ENCODE data around the gene ZFP57. TPM values are rescaled to one million over a fixed set of nuclear protein-coding genes. Genes with fewer than 3 reads are reported as not detected.
A peak's percentile ranks its signal among the peaks of the same experiment; 100 is the strongest.

ZFP57 gene
- polyA plus RNA-seq, 3 donors from 2014 or later: 5.2 to 9.0 TPM; not detected in 1

GRCh38 chr6:29656798-29657197, 24.2 kb downstream of the ZFP57 start, which contains the start of gene MOG:
MOG (plus strand) TSS chr6:29657092; CDS start chr6:29657210, 118 bp downstream.
- Mint-ChIP-seq H3K27me3 (ENCODE audit: low read depth in 3 of 3) (peaks cover 2 to 8% (median 4%) of the 10 kb centered on the region in 3 donors), H3K4me1 (peaks cover 0 to under 1% of the 10 kb centered on the region in 2 donors), H3K36me3 (no peaks in the 10 kb centered on the region), H3K27ac (no peak within 1 kb of the TSS), H3K9me3 (no peaks in the 10 kb centered on the region), H3K4me3 (no peak within 1 kb of the TSS)
- no peak for DNase-seq

- Mint-ChIP-seq H3K27me3 (ENCODE audit: low read depth in 3 of 3) (peaks cover 2 to 5% (median 4%) of the 10 kb centered on the region in 3 donors), H3K4me1 (peaks cover 2 to 5% of the 10 kb centered on the region in 2 donors), H3K4me3 (no peak overlapping the region), H3K36me3 (no peaks in the 10 kb centered on the region), H3K27ac (no peak overlapping the region), H3K9me3 (no peaks in the 10 kb centered on the region)
- DNase-seq: no peak
These were observed 24.8 kb downstream of the ZFP57 start for GRCh38 chr6:29656157-29656556.

- no peak overlapping the region for H3K27ac Mint-ChIP-seq
- no peak for DNase-seq
- no peaks in the 10 kb centered on the region for H3K9me3 Mint-ChIP-seq
- peaks cover 2 to 5% of the 10 kb centered on the region in 2 donors for H3K4me1 Mint-ChIP-seq
- no peak overlapping the region for H3K4me3 Mint-ChIP-seq
- H3K27me3 Mint-ChIP-seq (ENCODE audit: low read depth in 3 of 3): peaks cover 2 to 5% (median 4%) of the 10 kb centered on the region in 3 donors
- H3K36me3 Mint-ChIP-seq: no peaks in the 10 kb centered on the region
These were observed 25.3 kb downstream of the ZFP57 start for GRCh38 chr6:29655658-29656057.

- Mint-ChIP-seq H3K4me3 (no peak overlapping the region), H3K36me3 (no peaks in the 10 kb centered on the region), H3K9me3 (no peaks in the 10 kb centered on the region), H3K27ac (no peak overlapping the region), H3K4me1 (peaks cover 10 to 12% of the 10 kb centered on the region in 2 donors), H3K27me3 (ENCODE audit: low read depth in 3 of 3) (peaks cover 4 to 10% (median 7%) of the 10 kb centered on the region in 3 donors)
- peak; percentile 52 to 65 (median 60) for DNase-seq
These were observed 27.4 kb downstream of the ZFP57 start for GRCh38 chr6:29653452-29654038.

GRCh38 chr6:29652198-29652584, 28.8 kb downstream of the ZFP57 start:
- DNase-seq: no peak
- Mint-ChIP-seq H3K27ac (no peak overlapping the region), H3K4me1 (peaks cover 10 to 12% of the 10 kb centered on the region in 2 donors), H3K4me3 (no peak overlapping the region), H3K9me3 (no peaks in the 10 kb centered on the region), H3K36me3 (no peaks in the 10 kb centered on the region), H3K27me3 (ENCODE audit: low read depth in 3 of 3) (peaks cover 4 to 7% (median 5%) of the 10 kb centered on the region in 3 donors)

- H3K27ac Mint-ChIP-seq: peak overlapping the region in 3 of 6 donors; percentile 55 to 71 (median 58)
- DNase-seq: peak in 2 of 3 donors; percentile 19 to 34
These were observed 29.3 kb downstream of the ZFP57 start for GRCh38 chr6:29651413-29652197.

GRCh38 chr6:29649701-29650673, 31.0 kb downstream of the ZFP57 start:
- H3K27me3 Mint-ChIP-seq (ENCODE audit: low read depth in 3 of 3): peaks cover 4 to 7% (median 7%) of the 10 kb centered on the region in 3 donors
- peak overlapping the region; percentile 95 to 100 (median 99) for H3K27ac Mint-ChIP-seq
- H3K4me1 Mint-ChIP-seq: peaks cover 10 to 12% of the 10 kb centered on the region in 2 donors
- H3K9me3 Mint-ChIP-seq: no peaks in the 10 kb centered on the region
- peak overlapping the region; percentile 92 to 99 (median 98) for H3K4me3 Mint-ChIP-seq
- no peaks in the 10 kb centered on the region for H3K36me3 Mint-ChIP-seq
- DNase-seq: peak; percentile 97 to 98 (median 97)

More at GRCh38 chr6:29651413-29652197, 29.3 kb downstream of the ZFP57 start:
- Mint-ChIP-seq H3K4me1 (peaks cover 10 to 12% of the 10 kb centered on the region in 2 donors), H3K27me3 (ENCODE audit: low read depth in 3 of 3) (peaks cover 4 to 7% (median 5%) of the 10 kb centered on the region in 3 donors), H3K36me3 (no peaks in the 10 kb centered on the region), H3K4me3 (peak overlapping the region in 2 of 5 donors; percentile 21 to 52), H3K9me3 (no peaks in the 10 kb centered on the region)

GRCh38 chr6:29647927-29648642, 32.9 kb downstream of the ZFP57 start:
- H3K27me3 Mint-ChIP-seq (ENCODE audit: low read depth in 3 of 3): peaks cover 2 to 8% (median 7%) of the 10 kb centered on the region in 3 donors
- H3K27ac Mint-ChIP-seq: no peak overlapping the region
- H3K9me3 Mint-ChIP-seq: no peaks in the 10 kb centered on the region
- peak overlapping the region in 1 of 5 donors; percentile 72 for H3K4me3 Mint-ChIP-seq
- no peak for DNase-seq
- H3K36me3 Mint-ChIP-seq: no peaks in the 10 kb centered on the region
- peaks cover 10 to 12% of the 10 kb centered on the region in 2 donors for H3K4me1 Mint-ChIP-seq

- no peak overlapping the region for H3K4me3 Mint-ChIP-seq
- peaks cover 0 to 4% of the 10 kb centered on the region in 2 donors for H3K4me1 Mint-ChIP-seq
- H3K36me3 Mint-ChIP-seq: no peaks in the 10 kb centered on the region
- no peak overlapping the region for H3K27ac Mint-ChIP-seq
- DNase-seq: no peak
- H3K27me3 Mint-ChIP-seq (ENCODE audit: low read depth in 3 of 3): peaks cover 2 to 9% (median 4%) of the 10 kb centered on the region in 3 donors
- H3K9me3 Mint-ChIP-seq: peaks cover 0 to 2% (median 0%) of the 10 kb centered on the region in 6 donors
These were observed 39.4 kb downstream of the ZFP57 start for GRCh38 chr6:29641430-29642148.

GRCh38 chr6:29637247-29637646, 43.7 kb downstream of the ZFP57 start:
- Mint-ChIP-seq H3K4me1 (peaks cover 11 to 13% of the 10 kb centered on the region in 2 donors), H3K9me3 (peaks cover 0 to 2% (median 0%) of the 10 kb centered on the region in 6 donors), H3K27me3 (ENCODE audit: low read depth in 3 of 3) (peaks cover 6 to 8% (median 7%) of the 10 kb centered on the region in 3 donors), H3K36me3 (no peaks in the 10 kb centered on the region), H3K27ac (no peak overlapping the region), H3K4me3 (no peak overlapping the region)
- no peak for DNase-seq

GRCh38 chr6:29633534-29633905, 47.4 kb downstream of the ZFP57 start:
- Mint-ChIP-seq H3K4me3 (peak overlapping the region; percentile 67 to 86 (median 69)), H3K4me1 (peaks cover 28 to 37% of the 10 kb centered on the region in 2 donors)
- no peak for DNase-seq

More at GRCh38 chr6:29633534-29633905, 47.4 kb downstream of the ZFP57 start:
- Mint-ChIP-seq H3K27ac (peak overlapping the region in 2 of 6 donors; percentile 8 to 16), H3K36me3 (no peaks in the 10 kb centered on the region), H3K9me3 (no peaks in the 10 kb centered on the region), H3K27me3 (ENCODE audit: low read depth in 3 of 3) (peaks cover 12 to 29% (median 20%) of the 10 kb centered on the region in 3 donors)
